Inflammatory macrophage treated with lipopolysaccharide for 1 hour (primary cell): Measurements from ENCODE around the gene LINGO1.

Experiments used
- DNase-seq, 2 donors: peaks; one replicate each; pipeline ENCODE4 v3.0.0-alpha.2; 2020 to 2022

Gene LINGO1

DNA sequence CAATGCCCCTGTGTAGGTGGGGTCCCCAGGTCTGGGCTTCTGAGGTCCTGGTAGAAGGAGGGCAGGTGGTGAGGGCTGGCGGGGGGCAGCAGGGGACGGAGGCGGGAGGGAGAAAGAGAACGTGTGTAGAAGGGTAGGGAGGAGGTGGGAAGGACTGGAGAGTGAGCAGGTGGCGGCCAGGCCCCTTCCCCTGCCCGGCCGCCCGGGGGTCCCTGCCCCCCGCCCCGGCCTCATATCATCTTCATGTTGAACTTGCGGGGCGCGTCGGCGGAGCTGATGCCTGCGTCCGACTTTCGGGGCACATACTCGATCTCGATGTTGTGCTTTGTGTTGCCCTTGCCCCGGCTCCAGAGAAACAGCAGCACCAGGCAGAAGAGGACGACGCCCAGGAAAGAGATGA lies 18.9 kb downstream of the LINGO1 start:
- DNase-seq = no peak

DNA sequence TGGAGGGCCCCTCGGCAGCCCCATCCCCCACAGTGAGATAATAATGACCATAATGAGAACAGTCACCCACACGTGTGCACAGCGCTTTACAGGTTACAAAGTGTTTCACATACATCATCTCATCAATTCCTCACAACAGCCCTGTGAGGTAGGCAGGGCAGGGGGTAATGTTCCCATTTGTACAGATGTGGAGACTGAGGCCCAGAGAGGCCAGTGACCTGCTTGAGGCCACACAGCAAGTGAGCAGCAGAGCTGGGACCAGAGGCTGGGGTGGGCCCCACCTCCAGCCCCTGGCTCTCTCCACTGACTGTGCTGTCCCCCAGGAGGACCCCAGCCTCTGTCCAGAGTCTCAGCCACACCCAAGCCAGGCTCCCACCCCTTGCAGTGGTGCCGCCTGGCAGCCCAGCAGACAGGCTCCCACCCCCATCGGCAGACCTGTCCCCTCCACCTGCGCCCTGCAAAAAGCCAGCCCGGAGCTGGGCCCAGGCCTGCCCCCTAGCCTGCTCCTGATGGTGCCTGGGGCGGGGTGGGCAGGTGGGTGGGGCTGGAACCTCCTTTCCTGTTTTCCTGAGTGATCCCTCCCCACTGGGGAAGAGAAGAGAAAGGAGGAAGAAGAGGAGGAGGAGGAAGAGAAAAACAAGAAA lies 19.6 kb downstream of the LINGO1 start:
- no peak for DNase-seq

DNA sequence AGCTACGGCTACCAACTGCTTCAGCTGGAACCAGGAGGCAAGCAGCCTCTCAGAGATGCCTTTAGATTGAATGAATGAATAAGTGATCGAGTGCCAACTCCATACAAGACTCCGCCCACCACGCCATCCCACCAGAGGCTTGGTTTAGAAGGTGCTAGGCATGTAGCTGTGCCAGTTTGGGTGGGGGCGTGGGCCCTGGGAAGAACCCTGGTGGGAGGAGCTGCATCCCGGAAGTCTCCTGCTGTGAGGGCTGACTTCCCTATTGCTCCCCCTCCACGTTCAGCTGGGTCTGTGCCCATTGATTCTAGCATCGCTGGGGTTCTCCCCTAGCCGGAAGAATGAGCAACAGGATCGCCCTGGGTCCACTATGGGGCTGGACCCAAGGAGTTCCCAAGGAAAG lies 20.9 kb downstream of the LINGO1 start:
- DNase-seq = no peak

DNA sequence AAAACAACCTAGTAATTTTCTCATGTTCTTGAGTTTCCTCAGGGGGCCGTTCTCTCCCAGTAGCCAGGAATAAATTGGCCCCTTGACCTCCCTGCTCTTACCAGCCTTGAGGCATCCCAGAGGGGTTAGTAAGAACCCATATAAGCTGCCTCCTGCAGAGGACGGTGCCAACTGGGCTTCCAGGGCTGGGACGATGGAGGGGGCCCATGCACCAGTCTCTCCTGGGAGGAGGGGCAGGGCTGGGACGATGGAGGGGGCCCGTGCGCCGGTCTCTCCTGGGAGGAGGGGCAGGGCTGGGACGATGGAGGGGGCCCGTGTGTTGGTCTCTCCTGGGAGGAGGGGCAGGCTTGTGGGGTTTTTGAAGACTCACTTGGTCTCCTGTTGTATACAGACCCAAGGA lies 22.0 kb downstream of the LINGO1 start:
- DNase-seq = no peak

DNA sequence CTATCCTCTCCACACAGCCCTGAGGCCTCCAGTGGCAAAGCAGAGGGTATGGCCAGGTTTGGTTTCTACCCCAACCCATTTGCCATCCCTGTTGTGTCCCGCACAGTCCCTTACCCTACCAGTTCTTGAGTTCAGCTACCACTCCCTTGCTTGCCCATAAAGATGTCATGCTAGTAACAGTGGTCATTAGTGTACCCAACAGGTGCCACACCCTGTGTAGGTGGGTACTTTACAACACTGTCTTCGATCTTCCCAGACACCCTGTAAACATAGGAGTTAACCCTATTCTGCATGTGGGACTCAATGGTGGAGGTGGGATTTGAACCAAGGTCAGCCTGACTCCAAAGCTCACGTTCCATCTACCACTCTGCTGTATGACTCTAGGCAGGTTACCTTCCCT lies 23.2 kb downstream of the LINGO1 start:
- DNase-seq = no peak

DNA sequence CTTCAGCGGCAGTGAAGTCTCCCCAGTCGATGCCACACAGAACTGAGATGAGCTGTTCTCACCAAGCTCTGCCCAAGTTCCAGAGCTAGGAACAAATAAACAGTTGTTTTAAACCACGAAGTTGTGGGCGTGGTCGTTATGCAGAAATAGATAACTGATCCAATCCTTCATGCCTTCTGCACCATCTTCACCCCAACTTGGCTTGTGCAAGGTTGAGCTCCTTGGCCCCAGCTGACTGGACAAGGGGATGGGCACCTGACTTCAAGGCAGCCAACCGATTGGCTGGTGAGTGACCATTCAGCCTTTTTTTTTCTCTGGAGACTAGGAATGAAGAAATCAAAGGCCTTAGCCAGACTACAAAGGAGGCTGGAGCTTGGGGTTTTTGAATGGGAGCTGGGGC lies 23.9 kb downstream of the LINGO1 start:
- peak in 1 of 2 donors; percentile 9 for DNase-seq

DNA sequence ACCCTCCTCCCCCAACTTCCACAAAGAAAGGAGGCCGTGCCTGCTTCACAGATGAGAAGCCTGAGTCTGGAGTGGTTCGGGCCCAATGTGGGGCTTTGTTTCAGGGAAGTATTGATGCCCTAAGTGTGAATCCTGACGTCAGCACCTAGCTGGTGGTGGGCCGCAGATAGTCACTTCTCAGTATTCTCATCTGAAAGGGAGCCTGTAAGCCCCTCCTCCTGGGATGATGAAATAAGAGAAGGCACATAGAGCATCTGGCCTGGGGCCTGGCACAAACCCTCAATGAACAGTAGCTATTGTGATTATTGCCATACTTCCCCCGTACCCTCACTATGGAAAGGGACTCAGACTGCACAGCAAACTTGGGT lies 24.8 kb downstream of the LINGO1 start:
- no peak for DNase-seq

DNA sequence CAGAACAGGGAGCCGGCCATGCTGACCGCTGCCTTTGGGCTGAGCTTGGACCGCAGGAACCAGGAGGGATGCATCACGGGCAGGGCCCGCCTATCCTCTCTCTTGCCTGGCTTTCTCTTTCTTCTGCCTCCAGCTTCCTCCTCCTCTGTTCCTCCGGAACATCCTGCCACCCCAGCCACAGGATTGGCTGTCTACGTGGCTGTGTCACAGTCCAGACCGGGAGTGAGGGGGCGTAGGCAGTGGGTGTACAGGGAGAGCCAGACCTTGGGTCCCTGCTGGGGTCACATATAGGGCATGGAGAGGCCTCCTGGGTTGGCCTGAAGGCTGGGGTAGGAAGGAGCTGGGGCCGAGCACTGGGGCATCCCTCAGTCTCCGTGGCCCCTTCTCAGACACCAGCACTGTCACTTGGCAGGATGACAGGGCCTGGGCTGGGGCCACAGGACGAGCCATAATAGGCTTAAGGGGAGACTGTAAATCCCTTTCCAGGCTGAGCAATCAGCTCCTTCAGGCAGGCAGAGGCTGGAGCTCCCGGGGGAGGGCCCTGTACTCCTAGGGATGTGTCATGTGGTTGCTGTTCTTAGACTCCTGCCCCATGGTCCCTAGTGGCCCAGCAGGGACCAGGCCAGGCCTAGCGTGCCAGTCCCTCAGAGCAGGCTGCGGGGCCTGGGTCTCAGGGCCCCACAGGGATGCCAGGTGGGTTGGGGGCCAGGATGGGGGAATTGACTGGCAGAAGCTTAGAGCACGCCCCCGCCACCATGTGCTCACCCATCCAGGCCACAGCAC lies 25.4 kb downstream of the LINGO1 start:
- DNase-seq = peak; percentile 18 to 21

DNA sequence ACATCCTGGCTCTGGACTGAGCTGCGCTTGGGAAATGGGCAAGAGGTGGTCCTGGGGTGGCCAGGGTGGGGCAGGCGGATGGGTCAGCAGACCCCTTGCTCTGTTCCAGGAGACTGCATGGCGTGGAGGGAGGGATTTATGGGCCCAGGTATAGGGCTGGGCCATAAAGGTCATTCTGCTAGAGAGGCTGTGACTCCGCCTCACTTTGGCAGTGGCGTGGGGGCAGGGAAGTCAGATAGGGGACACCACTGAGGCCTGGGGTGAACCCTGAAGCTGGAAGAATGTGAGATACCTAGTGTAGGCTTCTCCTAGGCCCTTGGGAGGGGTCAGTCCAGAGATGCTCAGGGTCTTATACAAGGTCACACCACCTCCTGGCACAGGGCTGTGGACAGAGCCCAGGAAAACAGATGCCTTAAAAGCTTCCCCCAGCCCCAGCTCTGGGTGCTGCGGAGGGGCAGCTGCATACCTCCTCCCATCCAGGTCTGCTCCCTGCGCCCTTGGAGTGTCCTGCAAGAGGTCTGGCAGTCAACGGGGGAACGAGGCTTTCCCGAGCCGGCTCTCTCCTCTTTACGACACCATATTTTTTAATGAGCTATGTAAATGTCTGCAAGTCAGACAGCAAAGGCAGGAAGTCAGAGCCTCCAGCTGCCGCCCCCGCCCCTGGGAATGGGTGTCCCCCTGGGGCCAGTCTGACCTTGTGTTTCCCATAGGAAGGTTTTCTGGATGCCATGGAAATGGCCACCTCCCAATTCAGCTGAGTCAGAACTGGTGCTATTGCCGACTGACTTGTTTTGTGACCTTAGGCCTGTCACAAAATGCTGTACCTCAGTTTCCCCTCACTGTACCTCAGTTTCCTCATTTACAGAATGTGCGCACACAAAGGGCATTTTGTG lies 26.3 kb downstream of the LINGO1 start:
- DNase-seq = no peak

DNA sequence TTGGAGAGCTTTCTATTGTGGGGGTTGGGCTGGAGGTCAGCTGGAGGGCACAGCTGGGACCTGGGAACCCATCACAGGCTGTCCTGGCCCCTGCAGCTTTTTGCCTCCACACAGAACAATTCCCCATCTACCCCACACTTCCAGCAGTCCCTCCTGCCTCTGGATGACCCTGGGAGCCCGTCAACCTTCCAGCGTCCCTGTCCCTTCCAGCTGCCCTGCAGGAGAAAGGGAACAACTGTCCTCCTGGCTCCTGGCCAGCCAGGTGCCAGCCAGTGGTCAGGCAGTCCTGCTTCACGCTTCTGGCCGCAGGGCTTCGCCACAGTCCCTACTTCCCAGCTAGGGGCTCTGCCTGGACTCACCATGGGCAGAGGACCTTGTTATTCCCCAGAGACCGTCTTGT lies 27.2 kb downstream of the LINGO1 start:
- DNase-seq = no peak

DNA sequence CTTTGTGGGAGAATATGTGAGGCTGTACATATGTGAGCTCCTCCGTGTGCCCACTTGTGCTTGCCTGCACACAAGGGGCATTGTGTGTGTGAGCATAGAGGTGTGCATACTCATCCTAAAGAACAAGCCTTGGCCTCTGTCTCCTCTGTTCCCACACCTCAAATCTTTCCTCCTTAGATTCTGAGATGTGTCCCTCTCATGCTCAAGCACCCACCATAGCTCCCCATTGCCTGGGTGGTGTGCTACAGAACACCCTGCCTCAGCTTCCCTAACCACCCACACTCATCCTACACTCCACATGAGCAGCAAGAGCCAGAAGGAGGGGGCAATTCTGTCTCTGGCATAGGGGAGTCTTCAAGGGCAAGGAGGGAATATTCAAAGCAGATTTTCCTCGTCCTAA lies 27.7 kb downstream of the LINGO1 start:
- DNase-seq = no peak

DNA sequence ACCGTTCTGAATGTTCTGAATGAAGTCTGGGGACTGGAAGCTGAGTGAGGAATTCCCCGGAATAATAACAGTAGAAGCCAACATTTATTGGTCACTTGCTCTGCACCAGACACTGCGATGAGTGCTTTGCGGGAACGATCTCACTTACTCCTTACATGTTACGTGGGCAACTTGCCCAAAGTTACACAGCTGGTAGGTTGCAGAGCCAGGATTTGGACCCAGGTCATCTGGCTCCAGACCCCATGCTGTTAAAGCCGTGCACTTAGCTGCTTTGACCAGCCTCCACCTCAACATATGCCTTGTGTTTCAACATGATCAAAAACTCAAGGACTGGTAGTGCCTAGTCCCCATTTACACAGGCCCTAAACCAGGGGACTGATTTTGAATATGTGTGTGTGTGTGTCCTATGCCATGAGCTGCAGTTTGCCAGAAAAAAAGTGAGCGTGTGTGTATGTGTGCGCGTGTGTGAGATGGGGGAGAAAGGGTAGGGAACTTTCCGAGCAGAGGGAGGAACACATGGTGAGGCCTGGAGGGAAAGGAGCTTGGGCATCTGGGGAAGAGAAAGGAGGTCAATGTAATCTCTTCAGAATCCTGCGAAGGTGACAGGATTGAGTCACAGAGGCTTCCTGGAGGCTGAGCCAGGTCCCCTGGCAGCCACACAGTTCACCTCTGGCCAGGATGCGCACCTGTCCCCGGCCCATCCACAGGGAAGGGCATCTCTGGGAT lies 28.9 kb downstream of the LINGO1 start:
- no peak for DNase-seq

DNA sequence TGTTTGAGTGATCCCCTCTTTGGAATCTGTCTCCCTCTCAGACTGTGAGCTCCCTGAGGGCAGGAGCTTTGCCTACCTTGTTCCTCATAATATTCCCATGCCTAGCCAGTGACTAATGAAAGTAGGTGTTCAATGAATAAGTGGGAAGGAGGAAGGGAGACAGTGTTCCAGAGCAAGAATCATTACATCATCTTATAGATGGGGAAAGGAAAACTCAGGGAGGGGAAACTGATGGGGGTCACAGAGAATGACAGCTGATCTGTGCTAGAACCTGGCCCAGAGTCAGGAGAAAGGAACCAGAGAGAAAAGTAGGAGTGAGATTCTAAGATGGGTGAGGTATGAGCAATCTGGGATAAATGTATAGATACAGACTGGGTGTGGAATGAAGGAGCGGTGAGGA lies 29.9 kb downstream of the LINGO1 start:
- DNase-seq = no peak

DNA sequence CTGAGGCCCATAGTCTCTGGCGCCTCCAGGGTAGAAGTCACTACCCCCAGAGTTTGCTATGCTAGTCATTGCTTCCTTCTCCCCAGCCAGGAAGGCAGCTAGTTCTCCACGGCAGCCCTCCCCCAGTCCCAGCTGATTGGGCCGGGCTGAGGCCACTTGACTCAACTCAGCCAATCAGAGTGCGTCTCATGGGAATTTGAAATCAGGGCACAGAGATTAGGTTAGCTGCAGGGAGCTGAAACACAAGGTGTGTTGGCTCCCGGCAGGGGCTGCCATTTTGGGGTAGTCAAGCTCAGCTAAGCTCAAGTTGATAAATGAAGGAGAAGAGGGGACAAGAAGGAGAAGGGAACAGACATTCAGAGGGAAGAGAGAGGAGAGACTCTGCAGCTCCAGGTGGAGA lies 32.8 kb downstream of the LINGO1 start:
- peak in 1 of 2 donors; percentile 18 for DNase-seq

DNA sequence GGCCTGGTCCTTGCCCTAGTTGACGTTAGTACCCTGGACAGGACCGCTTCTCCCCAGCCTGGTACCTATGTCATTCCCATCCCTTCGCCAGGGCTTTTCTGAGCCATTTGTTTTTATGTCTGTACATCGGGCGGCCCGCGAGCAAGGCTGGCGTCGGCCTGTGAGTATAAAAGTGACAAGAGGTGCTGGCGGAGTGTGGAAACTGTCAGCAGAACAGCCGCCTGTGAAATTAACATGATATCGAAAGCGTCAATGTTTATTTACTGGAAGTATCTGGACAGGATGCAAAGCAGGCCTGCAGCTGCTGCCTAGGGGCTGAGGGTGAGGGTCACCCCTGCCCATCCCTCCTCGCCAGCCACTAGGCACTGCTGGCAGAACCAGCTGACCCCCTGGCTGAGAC lies 33.4 kb downstream of the LINGO1 start:
- no peak for DNase-seq

DNA sequence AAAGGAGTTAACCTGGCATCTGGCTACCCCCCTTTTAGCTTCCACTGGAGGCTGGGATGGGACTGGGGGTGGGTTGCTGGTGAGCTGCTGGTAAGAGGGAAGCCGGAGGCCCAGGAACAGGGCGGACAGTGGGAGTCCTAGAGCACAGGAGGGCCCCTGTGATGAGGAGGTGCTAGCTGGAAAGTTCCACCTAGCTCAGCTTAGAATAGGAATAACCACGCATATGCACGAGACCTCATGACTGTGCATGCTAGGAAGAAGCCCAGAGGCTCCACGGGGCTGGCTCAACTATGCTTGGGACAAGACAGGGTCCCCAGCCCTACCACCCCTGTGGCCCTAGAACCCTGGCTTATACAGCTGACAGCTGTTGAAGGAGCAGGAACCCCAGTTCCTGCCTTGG lies 34.1 kb downstream of the LINGO1 start:
- DNase-seq = no peak

DNA sequence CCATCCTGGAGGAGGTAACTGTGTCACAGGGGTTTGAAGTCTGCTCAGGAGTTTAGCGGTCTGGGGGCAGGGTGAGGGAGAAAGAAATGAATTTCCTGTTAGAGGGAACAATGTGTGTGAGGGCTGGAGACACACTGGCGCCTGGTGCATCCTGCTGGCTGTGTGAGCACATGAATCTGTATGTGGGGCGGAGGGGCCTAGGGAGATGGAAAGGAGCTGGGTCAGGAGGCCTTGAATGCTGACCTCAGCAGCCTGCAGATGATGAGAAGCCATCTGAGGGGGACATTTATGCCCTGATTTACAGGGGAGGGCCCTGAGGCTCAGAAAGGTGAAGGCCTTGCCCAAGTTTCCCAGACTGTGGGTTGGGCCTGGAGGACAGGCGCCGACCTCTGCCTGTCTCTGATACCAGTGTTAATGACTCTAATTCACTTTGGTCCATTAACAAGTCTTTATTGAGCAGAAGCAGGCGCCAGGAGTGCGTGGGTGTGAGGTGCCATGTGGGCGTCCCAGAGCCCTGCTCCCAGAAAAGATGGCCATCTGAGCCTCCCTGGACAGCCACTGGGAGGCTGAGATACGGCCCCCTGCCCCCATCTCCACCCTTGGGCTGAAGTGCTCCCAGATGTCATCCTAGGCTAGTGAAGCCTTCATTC lies 34.8 kb downstream of the LINGO1 start:
- DNase-seq = no peak

DNA sequence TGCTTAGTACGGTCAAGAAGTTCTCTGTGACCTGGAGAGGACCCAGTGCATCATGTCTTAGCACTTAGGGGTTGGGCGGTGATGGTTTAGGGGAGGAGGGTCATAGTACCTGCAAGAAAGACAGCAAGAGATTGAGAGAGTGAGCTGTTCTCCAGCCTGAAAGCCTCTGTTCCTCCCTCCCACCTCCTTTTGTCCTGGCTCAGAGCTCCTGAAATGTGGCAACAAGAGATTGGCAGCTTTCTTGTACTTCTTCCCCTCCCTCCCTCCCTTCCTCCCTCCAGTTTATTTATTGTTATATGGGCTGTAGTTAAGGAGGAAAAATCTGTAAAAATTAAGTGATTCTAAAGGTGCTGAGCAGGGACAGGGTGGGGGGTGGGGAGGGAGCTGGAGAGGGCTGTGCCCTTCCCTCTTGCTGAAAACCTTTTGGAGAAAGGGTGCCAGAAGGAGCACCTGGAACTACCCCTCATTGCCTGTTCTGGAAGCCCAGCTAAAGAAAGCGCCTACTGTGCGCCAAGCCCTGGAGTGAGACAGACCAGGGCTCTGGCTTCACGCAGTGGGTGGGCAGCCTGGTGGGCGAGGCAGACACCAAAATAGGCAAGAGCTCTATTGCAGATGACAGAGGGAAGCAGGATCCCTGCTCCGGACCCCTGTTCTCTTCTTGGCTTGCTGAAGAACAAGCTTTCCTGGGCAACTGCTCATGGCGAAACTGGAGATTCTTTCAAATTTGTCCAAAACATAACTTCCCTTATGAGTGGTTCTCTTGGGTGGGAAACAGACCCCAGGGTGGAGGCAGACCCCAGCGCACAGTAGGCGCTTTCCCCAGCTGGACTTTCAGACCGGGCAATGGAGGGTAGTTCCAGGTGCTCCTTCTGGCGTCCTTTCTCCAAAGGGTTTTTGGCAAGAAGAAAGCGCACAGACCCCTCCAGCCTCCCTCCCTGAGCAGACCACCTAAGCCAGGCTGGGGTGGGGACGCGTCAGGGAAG lies 35.6 kb downstream of the LINGO1 start:
- no peak for DNase-seq

DNA sequence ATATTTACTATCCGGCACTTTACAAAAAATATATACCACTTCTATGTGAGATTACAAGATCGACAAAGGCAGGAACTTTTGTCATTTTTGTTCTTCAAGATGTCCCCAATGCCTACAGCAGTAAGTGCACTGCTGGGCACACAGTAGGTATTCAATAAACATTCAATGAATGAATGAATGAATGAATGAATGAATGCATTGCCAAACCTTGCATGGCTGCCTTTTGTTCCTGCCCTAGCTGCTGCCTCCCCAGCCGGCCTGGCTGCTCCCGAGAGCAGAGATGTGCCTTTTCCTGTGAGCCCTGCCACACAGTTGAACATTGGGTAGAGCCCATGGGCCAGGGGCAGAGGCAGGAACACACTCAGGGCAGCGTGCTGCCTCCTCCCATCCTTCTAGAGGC lies 37.5 kb downstream of the LINGO1 start:
- no peak for DNase-seq

DNA sequence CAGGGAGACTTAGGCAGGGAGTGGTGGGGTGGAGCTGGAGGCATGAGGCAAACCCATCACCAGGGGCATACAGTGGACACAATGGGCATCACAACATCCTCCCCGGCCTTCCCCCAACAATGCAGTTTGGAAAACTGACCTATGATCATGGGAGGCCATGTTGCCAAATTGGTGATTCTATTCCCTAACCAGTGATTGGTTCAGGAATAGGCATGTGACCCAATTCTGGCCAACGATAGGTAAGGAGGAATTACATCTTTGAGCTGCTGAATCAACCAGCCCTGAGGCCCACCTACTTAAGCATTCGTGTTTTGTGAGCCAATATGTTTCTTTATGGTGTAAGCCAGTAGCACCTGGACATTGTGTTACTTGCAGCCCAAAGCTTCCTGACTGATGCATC lies 40.0 kb downstream of the LINGO1 start:
- no peak for DNase-seq

DNA sequence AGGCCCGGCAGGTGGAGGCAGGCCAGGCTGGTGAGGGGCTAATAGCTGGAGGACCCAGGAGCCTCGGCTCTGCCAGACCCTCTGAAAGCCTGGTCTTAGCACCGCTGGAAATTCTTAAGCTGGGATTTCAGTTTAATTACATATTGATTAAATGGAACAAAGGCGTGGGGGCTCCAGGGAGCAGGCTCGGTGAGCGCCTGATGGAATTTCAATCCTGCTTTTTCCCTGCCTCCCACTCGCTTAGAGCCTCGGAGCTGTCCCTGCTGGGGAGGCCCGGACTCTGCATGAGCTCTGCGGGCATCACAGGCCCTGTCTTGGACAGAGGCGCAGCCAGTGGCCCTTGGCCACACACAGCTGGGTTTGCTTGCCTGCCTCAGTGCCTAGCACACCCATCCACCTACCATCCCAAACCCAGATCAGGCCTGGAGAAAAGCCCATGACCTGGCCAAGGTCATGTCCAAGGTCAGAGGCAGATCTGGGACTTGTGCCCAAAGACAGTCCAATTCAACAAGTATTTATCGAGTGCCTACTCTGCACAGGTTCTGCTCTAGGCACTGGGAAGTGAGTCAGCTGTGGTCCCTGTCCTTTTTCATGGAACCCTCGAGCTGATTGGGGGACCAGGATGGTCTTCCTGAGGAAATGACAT lies 40.6 kb downstream of the LINGO1 start:
- no peak for DNase-seq
